ENCODE data around the gene ENO3.
"Not testable (repeated sequence)": the region's sequence is repeated elsewhere in the genome, so short reads cannot be mapped to it uniquely, and the experiment has no call there.

The ENO3 gene

GRCh38 chr17:4950746-4951204 lies at the start of gene ENO3:
ENO3 (plus strand) TSS chr17:4951119; CDS start chr17:4951830, 711 bp downstream.
- TF ChIP-seq CTCF (conservative IDR thresholded peaks at IDR 0.05; ENCODE audit: low read depth), result no peak
- POLR2A ChIA-PET (ENCODE audit: low non-redundant PET), result interaction anchor here (1.8 kb wide), 1 partner anchor 17 kb away, joined by 5 read pairs; the partner anchor contains the start of gene SPAG7
- DNase-seq (ENCODE audit: low spot score), result no peak
- peak within 1 kb of the TSS; percentile 100 for H3K27ac ChIP-seq
- CTCF ChIA-PET, result interaction anchor here (1.5 kb wide), 1 partner anchor 37 kb away, joined by 3 read pairs; the partner anchor contains the start of gene CAMTA2

- no peak for DNase-seq (ENCODE audit: low spot score)
- POLR2A ChIA-PET (ENCODE audit: low non-redundant PET), result interaction anchor here (0.5 kb wide), 1 partner anchor 160 kb away, joined by 6 read pairs; no protein-coding TSS in a partner anchor
- peak overlapping the region; percentile 67 for H3K27ac ChIP-seq
- CTCF ChIA-PET, result interaction anchor here (1.6 to 1.7 kb wide), 2 partner anchors 13 to 121 kb away, joined by 5 to 9 read pairs; no protein-coding TSS in a partner anchor
- TF ChIP-seq CTCF (conservative IDR thresholded peaks at IDR 0.05; ENCODE audit: low read depth), result no peak
Measured at GRCh38 chr17:4901648-4902344, 49.1 kb upstream of the ENO3 start.

GRCh38 chr17:4902540-4902939 lies 48.4 kb upstream of the ENO3 start:
- POLR2A ChIA-PET (ENCODE audit: low non-redundant PET), result no interaction called here
- TF ChIP-seq CTCF (conservative IDR thresholded peaks at IDR 0.05; ENCODE audit: low read depth), result no peak
- CTCF ChIA-PET, result interaction anchor here (0.6 to 1.7 kb wide), 7 partner anchors 13 to 121 kb away, joined by 3 to 11 read pairs (median 4); no protein-coding TSS in a partner anchor
- DNase-seq (ENCODE audit: low spot score), result no peak
- peak overlapping the region; percentile 67 for H3K27ac ChIP-seq

GRCh38 chr17:4903051-4903818 lies 47.7 kb upstream of the ENO3 start, which contains the start of gene CHRNE:
CHRNE (minus strand) TSS chr17:4903098; CDS start chr17:4903063, 35 bp downstream.
- ChIA-PET POLR2A (ENCODE audit: low non-redundant PET) (interaction anchor here (0.6 kb wide), 2 partner anchors 24 to 345 kb away, joined by 4 to 7 read pairs; no protein-coding TSS in a partner anchor), CTCF (interaction anchor here (0.6 to 1.6 kb wide), 17 partner anchors 9 to 222 kb away, joined by 3 to 11 read pairs (median 4); partner anchors contain the start of gene VMO1)
- peak within 1 kb of the TSS; percentile 67 for H3K27ac ChIP-seq
- TF ChIP-seq CTCF (conservative IDR thresholded peaks at IDR 0.05; ENCODE audit: low read depth), result peak; percentile 87
- peak; percentile 50 for DNase-seq (ENCODE audit: low spot score)

- CTCF ChIA-PET; POLR2A ChIA-PET (ENCODE audit: low non-redundant PET): not testable (repeated sequence)
Measured at GRCh38 chr17:4906642-4907041, 44.3 kb upstream of the ENO3 start.

GRCh38 chr17:4908301-4908700 lies 42.6 kb upstream of the ENO3 start:
- ChIA-PET POLR2A (ENCODE audit: low non-redundant PET) (interaction anchor here (1.9 kb wide), 1 partner anchor 31 kb away, joined by 18 read pairs; the partner anchor contains the start of genes RNF167 and SLC25A11), CTCF (interaction anchor here (0.9 to 1.8 kb wide), 10 partner anchors 10 to 118 kb away, joined by 3 to 9 read pairs (median 6); partner anchors contain the start of genes CAMTA2, RNF167 and SLC25A11)
- no peak for TF ChIP-seq CTCF (conservative IDR thresholded peaks at IDR 0.05; ENCODE audit: low read depth)
- H3K27ac ChIP-seq, result peak overlapping the region; percentile 97
- peak; percentile 46 for DNase-seq (ENCODE audit: low spot score)

More at GRCh38 chr17:4906642-4907041, 44.3 kb upstream of the ENO3 start:
- H3K27ac ChIP-seq; DNase-seq (ENCODE audit: low spot score): not testable (repeated sequence)
